Trophoblast cell (in vitro differentiated cells and primary cell): Measurements from ENCODE around the gene TMEM63B.
A peak's percentile ranks its signal among the peaks of the same experiment; 100 is the strongest.

Source experiments
- DNase-seq, 2 donors: peaks; one replicate each; pipeline ENCODE4 v3.0.0-alpha.2; 2016
- H2AFZ ChIP-seq: 2 replicates; pipeline ENCODE4 v1.6.1; 2013; ENCODE audit warnings: low read length, moderate library complexity, mild to moderate bottlenecking; ENCODE audit not compliant: insufficient read depth, poor library complexity
- H2AK5ac ChIP-seq: 2 replicates; pipeline ENCODE4 v1.6.1; 2013; ENCODE audit warnings: mild to moderate bottlenecking, low read length
- H2BK120ac ChIP-seq: 2 replicates; pipeline ENCODE4 v1.6.1; 2013; ENCODE audit warnings: low read length, mild to moderate bottlenecking, moderate library complexity; ENCODE audit not compliant: insufficient read depth, poor library complexity
- H2BK12ac ChIP-seq: 2 replicates; pipeline ENCODE4 v1.6.1; 2013; ENCODE audit warnings: mild to moderate bottlenecking, low read length, moderate library complexity
- H2BK5ac ChIP-seq: 2 replicates; pipeline ENCODE4 v1.6.1; 2013; ENCODE audit warnings: low read length, low read depth, moderate library complexity, mild to moderate bottlenecking; ENCODE audit not compliant: poor library complexity
- H3K14ac ChIP-seq: 2 replicates; pipeline ENCODE4 v1.6.1; 2013; ENCODE audit warnings: mild to moderate bottlenecking, low read length
- H3K18ac ChIP-seq: 2 replicates; pipeline ENCODE4 v1.6.1; 2013; ENCODE audit warnings: mild to moderate bottlenecking, low read length
- H3K23ac ChIP-seq: 2 replicates; pipeline ENCODE4 v1.6.1; 2013; ENCODE audit warnings: low read length
- H3K27ac ChIP-seq: 2 replicates; pipeline ENCODE4 v1.5.1; 2013; ENCODE audit warnings: low read depth, mild to moderate bottlenecking, inconsistent platforms, low read length, moderate library complexity
- H3K27me3 ChIP-seq: 2 replicates; pipeline ENCODE4 v1.6.1; 2013; ENCODE audit warnings: inconsistent platforms, mild to moderate bottlenecking, low read length, moderate library complexity; ENCODE audit not compliant: insufficient read depth
- H3K36me3 ChIP-seq, 2 experiments: 1 replicate in 1 of 2; 2 replicates in 1 of 2; pipeline ENCODE4 v1.6.1; 2013; ENCODE audit warnings: low read length in 2 of 2, mild to moderate bottlenecking in 2 of 2, moderate library complexity in 1 of 2; ENCODE audit not compliant: insufficient read depth in 2 of 2, control insufficient read depth in 1 of 2
- H3K4ac ChIP-seq: 2 replicates; pipeline ENCODE4 v1.6.1; 2013; ENCODE audit warnings: low read depth, mild to moderate bottlenecking, low read length, moderate library complexity
- H3K4me1 ChIP-seq, 2 experiments: 1 replicate in 1 of 2; 2 replicates in 1 of 2; pipeline ENCODE4 v1.6.1; 2013; ENCODE audit warnings: low read length in 2 of 2, mild to moderate bottlenecking in 2 of 2, moderate library complexity in 1 of 2; ENCODE audit not compliant: insufficient read depth in 2 of 2, control insufficient read depth in 1 of 2
- H3K4me2 ChIP-seq: 2 replicates; pipeline ENCODE4 v1.6.1; 2013; ENCODE audit warnings: inconsistent platforms, mild to moderate bottlenecking, low read length, moderate library complexity
- H3K4me3 ChIP-seq: 2 replicates; pipeline ENCODE4 v1.5.1; 2013; ENCODE audit warnings: mild to moderate bottlenecking, low read depth, low read length, inconsistent platforms
- H3K79me1 ChIP-seq: one replicate; pipeline ENCODE4 v1.6.1; 2013; ENCODE audit warnings: low read length
- H3K79me2 ChIP-seq: 2 replicates; pipeline ENCODE4 v1.6.1; 2013; ENCODE audit warnings: low read length, mild to moderate bottlenecking; ENCODE audit not compliant: control insufficient read depth, insufficient read depth, poor library complexity
- H3K9ac ChIP-seq: 2 replicates; pipeline ENCODE4 v1.6.1; 2013; ENCODE audit warnings: mild to moderate bottlenecking, low read length
- H3K9me3 ChIP-seq: 2 replicates; pipeline ENCODE4 v1.6.1; 2013; ENCODE audit warnings: low read depth, mild to moderate bottlenecking, control low read depth, inconsistent platforms, low read length; ENCODE audit not compliant: insufficient read depth
- H4K12ac ChIP-seq: 2 replicates; pipeline ENCODE4 v1.6.1; 2013; ENCODE audit warnings: low read depth, mild to moderate bottlenecking, low read length, moderate library complexity
- H4K8ac ChIP-seq: 2 replicates; pipeline ENCODE4 v1.6.1; 2013; ENCODE audit warnings: low read depth, mild to moderate bottlenecking, low read length, moderate library complexity
- H4K91ac ChIP-seq: one replicate; pipeline ENCODE4 v1.6.1; 2013; ENCODE audit warnings: low read depth, mild to moderate bottlenecking, low read length, moderate library complexity
- WGBS: extraction: QIAGEN DNeasy Blood & Tissue Kit; methylation state at CpG from one replicate; pipeline ENCODE4 v1.1.7; 2013; ENCODE audit warnings: missing lambda C conversion rate; ENCODE audit not compliant: insufficient read length, insufficient coverage; ENCODE audit errors: extremely low coverage; 5-methylcytosine and 5-hydroxymethylcytosine counted together

The TMEM63B gene

GRCh38 chr6:44158770-44159228, 31.4 kb downstream of the TMEM63B start, which contains the start of gene CAPN11:
TSS of gene CAPN11 (plus strand) at chr6:44158820. CDS start at chr6:44158849, 29 bp downstream.
- H3K9ac ChIP-seq = no peak within 1 kb of the TSS
- H3K79me1 ChIP-seq = no peaks in the 10 kb centered on the region
- H3K18ac ChIP-seq = no peak within 1 kb of the TSS
- peaks cover 0 to 4% of the 10 kb centered on the region in 2 experiments for H3K36me3 ChIP-seq
- no peak within 1 kb of the TSS for H2BK120ac ChIP-seq
- H4K91ac ChIP-seq = no peak within 1 kb of the TSS
- no peak for DNase-seq
- no peaks in the 10 kb centered on the region for H3K27me3 ChIP-seq
- no peak within 1 kb of the TSS for H3K23ac ChIP-seq
- H3K14ac ChIP-seq = no peak within 1 kb of the TSS
- H3K4me2 ChIP-seq = no peak within 1 kb of the TSS
- H3K9me3 ChIP-seq = no peaks in the 10 kb centered on the region
- H3K4ac ChIP-seq = no peak within 1 kb of the TSS
- WGBS = no CpG with 5 or more reads among the region's 5 CpGs
- H2BK12ac ChIP-seq = no peak within 1 kb of the TSS
- no peak within 1 kb of the TSS for H3K4me3 ChIP-seq
- no peak within 1 kb of the TSS for H4K8ac ChIP-seq
- H2BK5ac ChIP-seq = no peak within 1 kb of the TSS
- H3K79me2 ChIP-seq = no peaks in the 10 kb centered on the region
- H4K12ac ChIP-seq = no peak within 1 kb of the TSS
- H2AK5ac ChIP-seq = no peak within 1 kb of the TSS
- peaks cover 0 to 5% of the 10 kb centered on the region in 2 experiments for H3K4me1 ChIP-seq
- H3K27ac ChIP-seq = no peak within 1 kb of the TSS
- no peak within 1 kb of the TSS for H2AFZ ChIP-seq

- Histone ChIP-seq H2AFZ (no peak overlapping the region), H3K4me1 (peaks cover 6 to 9% of the 10 kb centered on the region in 2 experiments), H3K9me3 (no peaks in the 10 kb centered on the region), H2BK120ac (no peak overlapping the region), H3K9ac (no peak overlapping the region), H4K8ac (no peak overlapping the region), H3K14ac (no peak overlapping the region), H4K12ac (no peak overlapping the region), H3K79me2 (no peaks in the 10 kb centered on the region), H3K27me3 (no peaks in the 10 kb centered on the region), H3K23ac (no peak overlapping the region), H3K27ac (no peak overlapping the region), H3K4ac (no peak overlapping the region), H3K4me3 (no peak overlapping the region), H3K79me1 (peaks cover 4% of the 10 kb centered on the region), H3K36me3 (no peaks in the 10 kb centered on the region), H2BK12ac (no peak overlapping the region), H3K18ac (no peak overlapping the region), H2AK5ac (no peak overlapping the region), H3K4me2 (no peak overlapping the region), H2BK5ac (no peak overlapping the region), H4K91ac (no peak overlapping the region)
- WGBS = no CpG with 5 or more reads among the region's 8 CpGs
- no peak for DNase-seq
These were observed 34.6 kb downstream of the TMEM63B start for GRCh38 chr6:44161997-44162338.

GRCh38 chr6:44162876-44163625, 35.7 kb downstream of the TMEM63B start:
- Histone ChIP-seq H2AK5ac (no peak overlapping the region), H4K12ac (no peak overlapping the region), H3K4me3 (no peak overlapping the region), H3K79me1 (peaks cover 4% of the 10 kb centered on the region), H3K9me3 (no peaks in the 10 kb centered on the region), H4K8ac (no peak overlapping the region), H3K79me2 (no peaks in the 10 kb centered on the region), H2BK5ac (no peak overlapping the region), H3K4me2 (no peak overlapping the region), H2AFZ (no peak overlapping the region), H2BK12ac (no peak overlapping the region), H3K27me3 (no peaks in the 10 kb centered on the region), H3K18ac (no peak overlapping the region), H3K14ac (no peak overlapping the region), H2BK120ac (no peak overlapping the region), H3K23ac (no peak overlapping the region), H3K9ac (no peak overlapping the region), H3K4ac (no peak overlapping the region), H3K36me3 (no peaks in the 10 kb centered on the region), H3K27ac (no peak overlapping the region), H4K91ac (no peak overlapping the region), H3K4me1 (peaks cover 8 to 10% of the 10 kb centered on the region in 2 experiments)
- no CpG with 5 or more reads among the region's 8 CpGs for WGBS
- no peak for DNase-seq

GRCh38 chr6:44166116-44166515, 38.8 kb downstream of the TMEM63B start:
- H3K4me3 ChIP-seq = no peak overlapping the region
- no peak overlapping the region for H2AFZ ChIP-seq
- no peaks in the 10 kb centered on the region for H3K9me3 ChIP-seq
- no peak overlapping the region for H3K4ac ChIP-seq
- H3K79me2 ChIP-seq = no peaks in the 10 kb centered on the region
- DNase-seq = no peak
- no peaks in the 10 kb centered on the region for H3K36me3 ChIP-seq
- no peak overlapping the region for H2BK5ac ChIP-seq
- H4K91ac ChIP-seq = peak overlapping the region; percentile 52
- no peak overlapping the region for H3K18ac ChIP-seq
- H4K12ac ChIP-seq = no peak overlapping the region
- WGBS = no CpG with 5 or more reads among the region's 7 CpGs
- no peak overlapping the region for H2AK5ac ChIP-seq
- H3K4me2 ChIP-seq = no peak overlapping the region
- no peak overlapping the region for H2BK120ac ChIP-seq
- H3K79me1 ChIP-seq = peaks cover 4% of the 10 kb centered on the region
- no peak overlapping the region for H3K27ac ChIP-seq
- no peak overlapping the region for H3K9ac ChIP-seq
- H3K14ac ChIP-seq = no peak overlapping the region
- H3K4me1 ChIP-seq = peaks cover 8 to 10% of the 10 kb centered on the region in 2 experiments
- H2BK12ac ChIP-seq = peak overlapping the region; percentile 26
- no peak overlapping the region for H3K23ac ChIP-seq
- peak overlapping the region; percentile 31 for H4K8ac ChIP-seq
- H3K27me3 ChIP-seq = no peaks in the 10 kb centered on the region
